Right hindlimb (tissue), 1 donor: ENCODE measurements around the gene EDEM3.

ENCODE experiments used
- DNase-seq: peaks from one replicate; pipeline ENCODE4 v3.0.0-alpha.2; 2018

The EDEM3 gene

DNA sequence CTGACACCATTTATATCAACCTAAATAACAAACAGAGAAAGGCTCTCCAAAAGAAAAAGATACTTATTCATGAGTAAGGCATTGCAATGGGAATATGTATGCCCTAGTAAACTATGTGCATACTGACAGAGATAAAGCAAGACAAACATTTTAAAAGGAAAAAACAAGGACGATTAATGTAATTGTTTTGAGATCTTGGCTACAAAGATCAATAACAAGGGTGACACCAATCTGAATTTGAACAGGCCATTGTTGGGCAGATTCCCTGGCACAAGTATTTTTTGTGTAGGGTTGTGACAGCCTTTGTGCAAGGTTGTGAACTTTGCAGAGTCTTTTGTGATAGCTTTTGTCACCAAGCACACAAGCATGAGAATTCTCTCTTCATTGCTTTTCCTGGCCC lies 85.3 kb downstream of the EDEM3 start:
- DNase-seq, result no peak

DNA sequence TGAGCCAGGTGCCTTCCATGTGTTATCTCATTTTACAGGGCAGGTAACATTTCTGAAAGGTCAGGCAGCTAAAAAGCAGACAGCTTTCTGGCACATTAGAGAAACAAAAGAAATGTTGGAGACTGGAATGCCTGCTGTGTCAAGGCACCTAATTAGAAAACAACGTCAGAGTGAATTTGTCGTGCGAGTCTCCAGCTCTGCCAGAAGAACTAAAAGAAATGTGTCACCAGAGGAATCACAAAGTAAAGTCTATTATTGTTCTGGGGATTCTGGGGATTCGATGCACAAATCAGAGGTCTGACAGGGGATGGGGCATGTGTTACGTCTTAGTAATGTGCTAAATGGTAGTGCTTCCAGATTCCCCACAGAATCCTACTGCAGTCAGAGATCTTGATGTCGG lies 89.3 kb downstream of the EDEM3 start:
- DNase-seq, result no peak

DNA sequence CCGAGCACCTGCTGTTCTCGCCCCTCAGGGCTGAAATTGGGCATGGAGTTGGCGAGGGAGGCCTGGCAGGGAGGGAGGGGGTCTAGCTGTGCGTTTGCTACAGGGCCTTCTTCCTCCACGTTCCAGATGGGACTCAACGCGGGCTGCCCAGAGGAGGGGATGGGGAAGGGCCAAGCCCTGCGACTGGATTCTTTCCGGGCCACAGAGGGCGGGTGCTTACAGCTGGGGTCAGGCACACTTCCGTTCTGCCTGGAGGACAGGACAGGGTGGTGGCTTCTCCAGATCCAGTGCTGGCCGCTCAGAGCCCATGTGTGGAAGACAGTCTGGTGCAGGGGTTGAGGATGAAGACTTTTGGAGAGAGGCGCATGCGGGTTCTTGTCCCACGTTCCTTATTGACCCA lies 90.0 kb downstream of the EDEM3 start:
- DNase-seq, result no peak

DNA sequence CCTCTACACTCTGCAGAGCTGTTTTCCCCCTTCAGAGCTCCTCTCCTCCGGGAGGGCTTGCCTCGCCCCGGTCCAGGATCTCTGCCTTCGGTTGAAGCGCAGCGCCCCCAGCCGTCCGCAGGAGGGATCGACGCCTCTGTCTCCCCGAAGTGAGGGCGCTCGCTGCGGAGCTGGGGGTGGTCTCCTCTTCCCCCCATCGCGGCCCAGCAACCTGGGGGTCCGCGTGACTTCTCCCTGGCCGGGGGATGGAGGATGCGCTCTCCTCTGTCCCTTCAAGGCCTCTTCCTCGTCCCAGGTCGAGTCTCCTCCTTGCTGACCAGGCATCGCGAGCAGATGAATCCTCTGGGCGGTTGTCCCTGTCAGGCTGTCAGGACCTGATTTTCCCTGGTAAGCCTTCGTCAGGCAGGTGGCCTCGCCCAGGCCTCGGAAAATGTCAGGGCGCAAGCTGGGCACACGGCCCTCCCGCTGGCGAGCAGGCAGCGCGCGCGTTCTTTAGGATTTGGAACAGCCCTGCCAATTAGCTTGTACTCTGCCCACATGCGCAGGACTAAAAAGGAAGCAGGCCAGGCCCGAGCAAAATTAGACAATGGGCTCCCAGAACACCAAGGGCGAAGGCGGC lies 90.5 kb downstream of the EDEM3 start:
- peak; percentile 87 for DNase-seq

DNA sequence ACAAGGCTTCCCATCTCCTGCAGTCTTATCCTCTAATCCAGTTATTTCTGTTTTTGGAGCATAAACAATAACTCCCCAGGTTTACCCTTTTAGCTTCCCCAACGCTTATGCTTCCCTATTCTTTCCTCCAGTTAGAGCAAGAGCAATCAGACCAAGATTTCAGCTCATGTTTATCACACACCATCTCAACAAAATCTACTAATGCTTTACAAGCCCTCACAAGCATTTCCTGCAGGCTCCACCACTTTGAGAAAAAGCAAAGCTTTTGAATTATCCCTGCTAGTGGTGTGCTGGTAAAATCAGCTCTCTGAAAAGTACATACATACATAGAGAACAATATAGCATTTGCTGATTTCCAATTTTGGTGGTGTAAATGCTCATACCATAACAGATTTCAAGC lies 92.9 kb downstream of the EDEM3 start:
- no peak for DNase-seq

DNA sequence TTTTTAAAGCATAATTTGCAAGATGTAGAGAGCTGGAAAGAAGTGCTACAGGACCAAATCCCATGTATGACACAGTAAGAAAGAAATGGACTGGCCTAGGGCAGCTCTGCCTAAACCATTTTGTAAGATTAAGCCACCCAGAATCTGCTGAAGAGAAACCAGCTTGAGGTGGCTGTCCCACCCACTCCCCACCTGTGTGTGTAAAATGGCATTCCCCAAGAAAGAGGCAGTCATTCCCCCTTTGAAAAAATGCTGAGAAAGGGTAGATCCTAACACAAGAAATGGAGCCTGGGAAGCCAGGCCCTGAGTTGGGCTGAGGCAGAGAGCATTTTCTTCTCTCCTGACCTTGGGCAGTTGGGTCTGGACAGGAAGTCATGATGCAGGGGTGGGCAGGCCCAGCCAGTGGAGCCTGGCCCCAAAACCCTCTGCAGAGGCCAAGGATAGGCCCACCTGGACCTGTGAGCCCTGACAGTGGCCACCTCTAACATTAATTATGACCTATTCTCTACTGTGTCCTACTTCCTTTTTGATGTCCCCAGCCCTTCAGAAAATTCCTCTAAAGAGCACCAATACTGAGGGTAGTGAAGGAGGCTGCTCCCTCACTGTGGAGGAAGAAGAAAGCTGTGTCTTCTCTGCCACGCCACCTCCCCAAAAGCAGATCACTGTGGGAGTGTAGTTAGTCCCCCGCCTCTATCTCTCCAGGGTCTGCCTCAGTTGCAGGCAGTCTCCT lies 94.0 kb downstream of the EDEM3 start:
- no peak for DNase-seq

DNA sequence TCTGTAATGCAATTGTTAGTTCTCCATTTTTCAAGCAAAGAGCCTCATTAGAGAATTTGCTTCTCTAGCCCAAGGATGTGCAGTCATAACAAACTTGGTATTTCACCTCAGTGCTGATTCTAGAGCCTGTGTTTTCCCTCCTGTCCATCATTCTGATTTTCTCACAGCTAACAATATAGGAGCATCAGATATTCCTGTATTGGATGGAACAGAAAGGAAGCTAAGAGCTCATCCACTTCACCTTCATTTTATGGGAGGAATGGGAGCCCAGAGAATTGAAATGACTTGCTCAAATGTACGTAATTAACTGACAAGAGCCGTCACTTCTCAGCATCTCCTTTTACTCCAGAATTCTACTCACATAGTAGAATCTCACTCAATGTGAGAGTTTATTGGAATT lies 96.6 kb downstream of the EDEM3 start:
- no peak for DNase-seq

DNA sequence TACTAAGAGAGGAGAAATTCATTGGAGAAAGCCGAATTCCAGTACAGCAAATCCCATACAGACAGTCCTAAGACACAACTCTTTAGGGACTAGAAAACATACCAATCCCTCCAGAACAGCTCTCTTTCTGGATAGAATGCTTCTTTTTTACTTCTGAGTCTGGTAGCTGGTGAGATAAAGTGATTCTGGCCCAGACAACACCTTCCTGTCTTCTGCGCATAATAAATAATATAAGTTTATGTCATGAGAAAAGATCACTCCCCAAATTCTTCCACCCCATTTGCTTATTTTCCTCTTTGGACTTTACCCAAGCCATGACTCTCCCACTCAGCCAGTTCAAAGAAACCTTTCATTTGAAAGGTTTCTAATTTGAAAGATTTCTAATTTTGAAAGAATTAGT lies 98.4 kb downstream of the EDEM3 start:
- no peak for DNase-seq

DNA sequence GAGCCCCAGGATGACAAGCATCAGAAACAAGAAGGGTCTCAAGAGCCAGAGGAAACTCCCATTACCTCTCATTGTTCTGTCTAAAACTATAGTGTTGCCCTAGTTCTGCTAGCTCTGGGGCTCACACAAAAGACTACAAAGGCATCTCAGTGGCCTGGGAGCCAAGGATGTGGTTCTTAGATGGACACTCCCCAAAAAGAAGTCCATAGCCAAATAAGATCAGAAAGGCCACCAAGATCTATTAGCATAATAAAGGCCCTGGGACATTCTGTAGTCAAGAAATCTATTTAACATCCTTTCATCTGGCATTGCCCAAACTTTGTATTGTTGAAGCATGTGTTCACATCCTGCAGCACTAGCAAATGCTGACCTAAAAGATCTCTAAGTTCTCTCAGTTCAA lies 99.5 kb downstream of the EDEM3 start:
- DNase-seq, result no peak

DNA sequence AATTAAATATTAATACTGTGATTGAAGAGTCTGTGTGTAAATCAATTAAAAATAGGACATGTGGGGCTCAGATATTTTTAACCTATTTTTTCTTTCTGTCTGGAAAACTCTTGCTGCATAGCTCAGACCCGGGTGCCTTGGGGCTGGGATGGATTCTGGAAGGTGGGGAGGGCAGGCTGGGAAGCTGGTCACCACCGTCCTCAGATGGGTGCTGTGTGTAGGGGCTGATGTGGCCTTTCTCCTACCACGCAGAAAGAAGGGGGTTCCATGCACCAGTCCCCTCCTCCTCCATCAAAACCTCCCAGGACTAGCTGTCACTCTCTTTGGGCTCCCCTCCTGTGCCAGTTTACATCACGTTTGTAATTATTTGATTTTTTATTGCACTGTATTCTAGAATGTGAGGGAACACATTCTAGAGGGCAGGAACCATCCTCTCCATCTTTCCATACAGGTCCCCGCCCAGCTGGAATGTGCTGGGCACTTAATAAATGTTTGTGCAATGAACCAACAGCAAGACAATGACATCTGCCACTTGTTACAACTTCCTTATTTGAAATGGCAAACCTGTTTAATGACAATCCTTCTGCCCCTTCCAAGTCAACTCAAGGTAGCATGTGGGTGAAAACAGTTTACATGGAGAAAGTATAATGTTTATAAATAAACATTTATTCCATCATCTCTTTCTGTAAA lies 104.3 kb downstream of the EDEM3 start:
- no peak for DNase-seq

DNA sequence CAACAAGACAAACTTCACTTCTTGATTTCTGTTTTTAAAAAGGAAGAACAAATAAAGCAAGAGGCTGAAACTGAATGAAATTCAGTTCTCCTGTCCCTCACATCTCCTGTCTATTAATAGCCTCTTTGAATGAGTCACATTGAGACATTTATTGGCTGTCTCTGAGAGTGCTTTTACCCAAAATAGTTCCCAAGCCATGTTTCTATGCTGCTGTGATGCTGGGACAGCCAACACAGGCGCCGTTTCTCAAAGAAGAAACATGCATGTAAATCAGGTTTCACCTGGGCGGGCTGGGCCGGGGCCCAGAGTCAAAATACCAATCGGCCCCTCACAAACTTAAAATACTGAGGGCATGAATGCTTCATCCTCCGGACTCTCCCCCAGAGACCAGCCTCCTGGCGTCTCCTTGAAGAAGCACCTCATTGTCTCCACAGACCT lies 105.2 kb downstream of the EDEM3 start:
- no peak for DNase-seq

DNA sequence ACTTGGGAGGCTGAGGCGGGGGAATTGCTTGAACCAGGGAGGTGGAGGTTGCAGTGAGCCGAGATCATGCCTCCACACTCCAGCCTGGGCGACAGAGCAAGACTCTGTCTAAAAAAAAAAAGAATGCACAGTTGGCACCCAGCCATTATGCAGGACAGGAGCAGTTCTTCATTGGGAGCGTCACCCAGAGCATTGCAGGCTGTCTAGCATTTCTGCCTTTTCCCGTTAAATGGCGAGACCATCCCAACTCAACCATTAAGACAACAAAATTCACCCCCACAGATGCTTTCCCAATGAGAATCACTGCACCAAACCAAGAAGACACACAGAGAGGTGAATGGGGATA lies 105.8 kb downstream of the EDEM3 start:
- DNase-seq, result no peak

DNA sequence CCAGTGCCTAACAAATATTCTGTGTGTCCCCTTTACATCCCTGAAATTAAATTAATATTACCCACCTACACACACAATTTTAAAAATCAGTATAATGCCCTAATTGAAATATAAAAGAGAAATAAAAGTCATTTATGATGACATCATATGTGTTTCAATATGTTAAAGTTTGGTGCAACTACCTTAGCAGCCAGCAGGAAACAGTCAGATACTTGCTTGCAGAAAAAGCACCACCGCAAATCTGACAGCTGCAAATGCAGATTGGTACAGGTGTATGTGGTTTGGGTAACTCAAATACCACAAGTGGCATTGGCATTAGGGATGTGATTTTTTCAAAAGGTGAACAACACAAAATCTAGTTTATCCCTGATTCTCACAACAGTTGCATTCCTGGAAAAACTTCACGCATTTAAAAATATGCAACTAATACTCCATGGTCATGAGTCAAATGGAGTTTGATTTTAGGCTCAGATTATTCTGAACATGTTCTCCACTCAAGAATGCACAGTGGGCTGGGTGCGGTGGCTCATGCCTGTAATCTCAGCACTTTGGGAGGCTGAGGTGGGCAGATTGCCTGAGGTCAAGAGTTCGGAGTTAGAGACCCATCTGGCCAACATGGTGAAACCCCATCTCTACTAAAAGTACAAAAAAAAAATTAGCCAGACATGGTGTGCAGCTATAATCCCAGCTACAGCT lies 106.3 kb downstream of the EDEM3 start:
- DNase-seq, result no peak

DNA sequence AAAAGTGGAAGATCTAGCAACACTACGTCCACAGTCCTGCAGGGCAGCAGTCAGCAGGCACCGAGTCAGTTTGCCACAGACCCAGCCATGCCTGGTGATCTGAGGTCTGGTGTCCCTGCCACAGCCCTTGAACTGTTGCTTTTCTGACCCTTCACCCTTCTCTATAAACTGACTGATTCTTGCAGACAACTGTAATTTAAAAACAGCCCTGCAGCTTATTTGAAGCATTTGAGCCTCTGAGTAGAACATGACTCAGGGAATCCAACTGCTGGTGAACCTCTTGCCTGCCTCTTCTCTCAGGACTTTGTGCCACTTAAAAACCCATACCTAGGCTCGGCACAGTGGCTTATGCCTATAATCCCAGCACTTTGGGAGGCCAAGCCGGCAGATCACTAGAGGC lies 107.2 kb downstream of the EDEM3 start:
- DNase-seq, result no peak

DNA sequence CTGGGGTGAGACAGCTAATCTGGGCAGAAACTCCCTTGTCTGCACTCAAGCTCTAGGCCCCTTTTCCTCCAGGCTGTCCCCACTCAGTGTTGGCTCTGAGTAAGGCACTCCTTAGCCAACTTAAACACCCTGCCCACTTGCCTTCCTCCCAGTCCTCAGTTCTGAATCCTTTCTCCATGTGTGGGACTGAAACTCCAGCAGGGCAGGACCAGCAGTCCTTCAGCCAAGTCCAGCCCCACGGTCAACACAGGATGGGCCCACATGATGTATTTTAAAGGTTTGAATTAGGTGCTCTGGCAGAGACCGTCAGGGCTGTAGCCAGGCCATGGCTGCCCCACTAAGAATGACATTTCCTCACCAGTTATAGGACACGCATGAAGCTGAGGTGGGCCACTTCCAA lies 107.8 kb downstream of the EDEM3 start:
- no peak for DNase-seq

DNA sequence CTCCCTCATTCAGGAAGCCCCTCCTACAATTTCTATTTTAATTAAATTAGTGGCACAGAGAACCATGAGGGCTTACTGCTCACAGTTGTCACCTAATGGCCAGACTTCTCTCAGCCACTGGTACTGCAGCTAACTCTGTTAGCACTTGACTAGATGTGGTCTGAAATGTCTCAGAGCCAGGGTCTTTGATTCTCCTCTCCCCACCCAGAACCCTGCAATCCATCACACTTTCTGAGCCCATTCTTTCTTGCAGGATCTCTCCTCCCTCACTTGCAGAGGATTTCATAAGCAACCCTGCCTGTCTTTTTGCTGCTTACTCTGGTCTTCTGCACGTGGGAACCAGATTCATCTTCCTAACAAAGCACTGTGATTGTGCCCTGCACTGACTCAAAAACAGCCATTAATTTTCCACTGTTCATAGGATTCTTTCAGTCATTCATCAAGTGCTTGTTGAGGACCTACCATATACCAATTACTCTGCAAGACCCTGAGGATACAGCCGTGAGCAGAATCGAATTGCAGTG lies 108.4 kb downstream of the EDEM3 start:
- DNase-seq, result no peak

DNA sequence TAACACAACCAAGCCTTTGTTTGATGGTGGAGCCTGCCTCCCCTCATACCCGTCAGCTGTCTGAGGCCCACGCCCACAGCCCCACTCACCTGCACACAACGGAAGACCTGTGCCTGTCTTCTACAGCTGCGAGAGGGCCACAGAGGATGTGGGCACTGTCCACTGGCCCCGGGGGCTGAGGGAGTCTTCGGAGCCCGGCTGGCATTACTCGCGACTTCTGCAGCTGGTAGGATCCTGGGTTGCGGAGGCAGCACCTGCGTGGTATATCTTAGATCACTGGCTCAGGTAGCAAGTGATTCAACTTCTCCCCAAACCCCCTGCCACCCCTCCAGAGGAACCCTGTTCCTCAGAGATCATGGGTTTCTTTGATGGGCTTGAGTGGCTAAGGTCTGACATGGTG lies 109.9 kb downstream of the EDEM3 start:
- no peak for DNase-seq

DNA sequence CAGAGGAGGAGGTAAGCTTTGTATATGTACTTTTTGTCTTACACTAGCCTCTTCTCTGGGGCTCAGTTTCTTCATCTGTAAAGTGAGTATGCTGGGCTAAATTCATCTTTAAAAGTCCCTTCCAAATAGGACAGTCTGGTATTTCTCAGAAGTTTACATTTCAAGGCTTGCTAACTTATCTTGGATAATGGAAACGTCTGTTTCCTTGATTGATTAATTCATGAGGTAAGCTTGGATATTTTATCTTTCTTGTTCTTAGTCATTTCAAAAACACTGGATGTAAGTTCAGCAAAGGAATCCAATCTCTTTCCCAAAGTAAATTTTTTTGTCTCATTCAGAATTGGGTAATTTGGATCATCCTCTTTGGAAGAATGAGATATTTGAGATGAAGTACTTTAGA lies 111.0 kb downstream of the EDEM3 start:
- no peak for DNase-seq

DNA sequence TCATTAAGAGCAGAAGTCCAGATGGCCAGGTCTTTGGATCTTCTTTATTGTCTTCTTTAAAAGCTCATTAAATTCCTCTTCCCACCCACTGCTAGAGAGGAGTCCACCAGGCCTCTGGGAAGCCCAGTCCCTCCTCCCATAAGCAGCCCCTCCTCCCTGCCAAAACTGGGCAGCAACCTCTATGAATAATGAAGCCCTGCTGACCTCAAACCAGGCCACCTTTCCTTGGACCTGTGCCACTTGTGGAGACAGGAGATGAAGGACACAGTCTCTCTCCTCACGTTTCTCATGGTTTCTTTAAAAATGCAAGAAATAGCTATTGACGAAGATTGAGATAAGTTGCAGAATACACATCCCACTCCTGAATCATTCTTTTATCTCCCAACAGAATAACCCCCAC lies 112.8 kb downstream of the EDEM3 start:
- no peak for DNase-seq

DNA sequence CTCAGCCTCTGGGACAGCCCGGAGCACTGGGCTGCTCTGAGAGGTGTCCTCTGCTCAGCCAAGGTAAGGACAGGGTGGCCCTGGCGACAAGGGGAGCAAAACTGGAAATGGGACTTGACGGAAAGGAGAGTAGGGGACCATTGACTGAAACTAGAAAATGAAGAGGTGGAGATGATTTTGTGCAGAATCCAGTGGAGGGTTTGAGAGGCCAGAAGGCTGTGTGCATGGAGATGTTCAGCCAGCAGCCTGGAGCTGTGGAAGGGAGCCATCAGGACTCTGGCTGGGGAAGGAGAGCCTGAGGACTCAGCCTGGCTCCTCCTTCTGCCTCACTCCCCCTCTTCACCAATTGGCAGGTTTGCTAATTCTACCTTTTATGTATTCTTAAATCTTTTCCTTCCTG lies 114.2 kb downstream of the EDEM3 start:
- peak; percentile 52 for DNase-seq
